ENCODE measurements around the gene KRT40. TPM values are rescaled to one million over a fixed set of nuclear protein-coding genes. Genes with fewer than 3 reads are reported as not detected.

KRT40 gene
- total and polyA plus RNA-seq, 7 donors = not detected

DNA sequence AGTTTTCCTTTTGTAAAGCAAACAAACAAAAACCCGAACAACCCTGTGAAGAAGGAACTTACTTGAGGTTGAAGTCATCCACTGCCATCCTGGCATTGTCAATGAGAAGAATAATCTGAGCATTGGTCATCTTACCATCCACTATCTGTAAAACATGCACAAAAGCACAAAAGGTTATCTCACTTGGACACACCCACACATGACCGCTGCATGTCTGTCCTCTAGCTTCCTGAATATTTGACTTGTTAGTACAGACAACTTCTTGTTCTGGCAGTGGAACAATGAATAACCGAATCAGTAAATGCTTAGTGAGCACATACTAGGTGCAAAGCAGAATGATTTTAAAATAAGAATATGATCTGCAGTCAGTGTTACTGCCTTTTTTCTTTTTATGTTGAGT, 52.8 kb downstream of the KRT40 start:
- no peak overlapping the region for H3K4me3 ChIP-seq
- H3K9me3 ChIP-seq = no peaks in the 10 kb centered on the region
- H3K4me1 ChIP-seq = no peaks in the 10 kb centered on the region
- WGBS, 3 donors = 74 to 83% (median 80%) methylated on average over 3 of the region's 3 CpGs
- no peak overlapping the region for H3K27ac ChIP-seq
- peaks cover 0 to 3% (median 0%) of the 10 kb centered on the region in 3 donors for H3K27me3 ChIP-seq (ENCODE audit: insufficient read depth in 3 of 3, low read length in 2 of 3)
- DNase-seq = no peak
- no peak for ATAC-seq
- TF ChIP-seq, protein P1, sequence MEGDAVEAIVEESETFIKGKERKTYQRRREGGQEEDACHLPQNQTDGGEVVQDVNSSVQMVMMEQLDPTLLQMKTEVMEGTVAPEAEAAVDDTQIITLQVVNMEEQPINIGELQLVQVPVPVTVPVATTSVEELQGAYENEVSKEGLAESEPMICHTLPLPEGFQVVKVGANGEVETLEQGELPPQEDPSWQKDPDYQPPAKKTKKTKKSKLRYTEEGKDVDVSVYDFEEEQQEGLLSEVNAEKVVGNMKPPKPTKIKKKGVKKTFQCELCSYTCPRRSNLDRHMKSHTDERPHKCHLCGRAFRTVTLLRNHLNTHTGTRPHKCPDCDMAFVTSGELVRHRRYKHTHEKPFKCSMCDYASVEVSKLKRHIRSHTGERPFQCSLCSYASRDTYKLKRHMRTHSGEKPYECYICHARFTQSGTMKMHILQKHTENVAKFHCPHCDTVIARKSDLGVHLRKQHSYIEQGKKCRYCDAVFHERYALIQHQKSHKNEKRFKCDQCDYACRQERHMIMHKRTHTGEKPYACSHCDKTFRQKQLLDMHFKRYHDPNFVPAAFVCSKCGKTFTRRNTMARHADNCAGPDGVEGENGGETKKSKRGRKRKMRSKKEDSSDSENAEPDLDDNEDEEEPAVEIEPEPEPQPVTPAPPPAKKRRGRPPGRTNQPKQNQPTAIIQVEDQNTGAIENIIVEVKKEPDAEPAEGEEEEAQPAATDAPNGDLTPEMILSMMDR (IDR thresholded peaks at IDR 0.05) = no peak
- no peaks in the 10 kb centered on the region for H3K36me3 ChIP-seq (ENCODE audit: insufficient read depth in 1 of 2, low read depth in 1 of 2)
- intact Hi-C loops (cut with DNase I) = no loop called here

Other genes starting within 250 kb of the KRT40 start
Only the 30 nearest of the 35 such genes appear.
- not detected for gene KRT27, start 201.8 kb downstream of the KRT40 start, total RNA-seq
- under 1 TPM in 1 of 3 donors, not detected in 2; 0.01 TPM for gene KRT27, start 201.8 kb downstream of the KRT40 start, polyA plus RNA-seq
- gene KRT28, start 184.4 kb downstream of the KRT40 start, total RNA-seq = not detected
- gene KRT28, start 184.4 kb downstream of the KRT40 start, polyA plus RNA-seq = not detected
- gene KRT10, start 161.7 kb downstream of the KRT40 start, total RNA-seq = 10 to 100 TPM; 24.2 to 32.9 (median 30.5) TPM
- 10 to 100 TPM; 23.3 to 38.8 (median 35.3) TPM for gene KRT10, start 161.7 kb downstream of the KRT40 start, polyA plus RNA-seq
- not detected for gene KRT12, start 117.1 kb downstream of the KRT40 start, total RNA-seq
- not detected for gene KRT12, start 117.1 kb downstream of the KRT40 start, polyA plus RNA-seq
- under 1 TPM in 1 of 4 donors, not detected in 3; 0.21 TPM for gene KRT20, start 99.1 kb downstream of the KRT40 start, total RNA-seq
- under 1 TPM in 2 of 3 donors, not detected in 1; 0.08 to 0.35 TPM for gene KRT20, start 99.1 kb downstream of the KRT40 start, polyA plus RNA-seq
- gene KRT23, start 46.7 kb downstream of the KRT40 start, total RNA-seq = 1 to 10 TPM in 1 of 4 donors, under 1 TPM in 1, not detected in 2; 0.25 to 1.5 TPM
- under 1 TPM in 1 of 3 donors, not detected in 2; 0.03 TPM for gene KRT23, start 46.7 kb downstream of the KRT40 start, polyA plus RNA-seq
- not detected for gene KRT39, start 17.4 kb downstream of the KRT40 start, total RNA-seq
- gene KRT39, start 17.4 kb downstream of the KRT40 start, polyA plus RNA-seq = not detected
- not detected for gene KRTAP3-3, start 9.8 kb upstream of the KRT40 start, total RNA-seq
- not detected for gene KRTAP3-3, start 9.8 kb upstream of the KRT40 start, polyA plus RNA-seq
- not detected for gene KRTAP3-2, start 15.6 kb upstream of the KRT40 start, total RNA-seq
- gene KRTAP3-2, start 15.6 kb upstream of the KRT40 start, polyA plus RNA-seq = not detected
- not detected for gene KRTAP3-1, start 24.8 kb upstream of the KRT40 start, total RNA-seq
- not detected for gene KRTAP3-1, start 24.8 kb upstream of the KRT40 start, polyA plus RNA-seq
- gene KRTAP1-5, start 42.9 kb upstream of the KRT40 start, total RNA-seq = not detected
- not detected for gene KRTAP1-5, start 42.9 kb upstream of the KRT40 start, polyA plus RNA-seq
- gene KRTAP1-4, start 45.9 kb upstream of the KRT40 start, total RNA-seq = not detected
- not detected for gene KRTAP1-4, start 45.9 kb upstream of the KRT40 start, polyA plus RNA-seq
- gene KRTAP1-3, start 50.5 kb upstream of the KRT40 start, total RNA-seq = not detected
- not detected for gene KRTAP1-3, start 50.5 kb upstream of the KRT40 start, polyA plus RNA-seq
- gene KRTAP1-1, start 57.1 kb upstream of the KRT40 start, total RNA-seq = not detected
- not detected for gene KRTAP1-1, start 57.1 kb upstream of the KRT40 start, polyA plus RNA-seq
- not detected for gene KRTAP2-1, start 63.0 kb upstream of the KRT40 start, total RNA-seq
- gene KRTAP2-1, start 63.0 kb upstream of the KRT40 start, polyA plus RNA-seq = not detected
- gene KRTAP2-2, start 70.9 kb upstream of the KRT40 start, total RNA-seq = not detected
- gene KRTAP2-2, start 70.9 kb upstream of the KRT40 start, polyA plus RNA-seq = not detected
- gene KRTAP2-3, start 75.8 kb upstream of the KRT40 start, total RNA-seq = not detected
- not detected for gene KRTAP2-3, start 75.8 kb upstream of the KRT40 start, polyA plus RNA-seq
- gene KRTAP2-4, start 81.6 kb upstream of the KRT40 start, total RNA-seq = not detected
- not detected for gene KRTAP2-4, start 81.6 kb upstream of the KRT40 start, polyA plus RNA-seq
- gene KRTAP4-7, start 99.8 kb upstream of the KRT40 start, total RNA-seq = not detected
- not detected for gene KRTAP4-7, start 99.8 kb upstream of the KRT40 start, polyA plus RNA-seq
- gene KRTAP4-8, start 113.8 kb upstream of the KRT40 start, total RNA-seq = not detected
- gene KRTAP4-8, start 113.8 kb upstream of the KRT40 start, polyA plus RNA-seq = not detected
- gene KRTAP4-16, start 117.9 kb upstream of the KRT40 start, total RNA-seq = not detected
- gene KRTAP4-16, start 117.9 kb upstream of the KRT40 start, polyA plus RNA-seq = not detected
- not detected for gene KRTAP4-9, start 121.1 kb upstream of the KRT40 start, total RNA-seq
- not detected for gene KRTAP4-9, start 121.1 kb upstream of the KRT40 start, polyA plus RNA-seq
- not detected for gene KRTAP4-11, start 134.0 kb upstream of the KRT40 start, total RNA-seq
- not detected for gene KRTAP4-11, start 134.0 kb upstream of the KRT40 start, polyA plus RNA-seq
- gene KRTAP4-12, start 139.9 kb upstream of the KRT40 start, total RNA-seq = not detected
- not detected for gene KRTAP4-12, start 139.9 kb upstream of the KRT40 start, polyA plus RNA-seq
- not detected for gene KRTAP4-6, start 156.2 kb upstream of the KRT40 start, total RNA-seq
- gene KRTAP4-6, start 156.2 kb upstream of the KRT40 start, polyA plus RNA-seq = not detected
- gene KRTAP4-5, start 165.5 kb upstream of the KRT40 start, total RNA-seq = not detected
- not detected for gene KRTAP4-5, start 165.5 kb upstream of the KRT40 start, polyA plus RNA-seq
- not detected for gene KRTAP4-4, start 176.4 kb upstream of the KRT40 start, total RNA-seq
- gene KRTAP4-4, start 176.4 kb upstream of the KRT40 start, polyA plus RNA-seq = not detected
- not detected for gene KRTAP4-3, start 183.9 kb upstream of the KRT40 start, total RNA-seq
- not detected for gene KRTAP4-3, start 183.9 kb upstream of the KRT40 start, polyA plus RNA-seq
- gene KRTAP4-2, start 193.9 kb upstream of the KRT40 start, total RNA-seq = not detected
- gene KRTAP4-2, start 193.9 kb upstream of the KRT40 start, polyA plus RNA-seq = not detected
- gene KRTAP4-1, start 200.6 kb upstream of the KRT40 start, total RNA-seq = not detected
- gene KRTAP4-1, start 200.6 kb upstream of the KRT40 start, polyA plus RNA-seq = not detected

Measured in psoas muscle (tissue), 8 donors.